HFF-Myc (cell line): ENCODE results near the gene RBM12.
A peak's percentile ranks its signal among the peaks of the same experiment; 100 is the strongest.
"Not testable (repeated sequence)": the region's sequence is repeated elsewhere in the genome, so short reads cannot be mapped to it uniquely, and the experiment has no call there.

Experiments used
- DNase-seq: peaks from one replicate; pipeline ENCODE4 v3.0.0-alpha.2; 2011; ENCODE audit warnings: low read depth; ENCODE audit errors: extremely low read depth
- H3K4me3 ChIP-seq: replicated peaks from 2 replicates; pipeline ENCODE4 v1.5.1; 2011; ENCODE audit warnings: low read depth, mild to moderate bottlenecking, control low read depth, low read length
- TF ChIP-seq, protein P1 (sequence below): IDR thresholded peaks from 2 replicates; pipeline ENCODE4 v1.5.1; 2012; ENCODE audit warnings: mild to moderate bottlenecking, low read depth, low read length, control low read depth; ENCODE audit errors: missing control alignments

Gene RBM12

DNA sequence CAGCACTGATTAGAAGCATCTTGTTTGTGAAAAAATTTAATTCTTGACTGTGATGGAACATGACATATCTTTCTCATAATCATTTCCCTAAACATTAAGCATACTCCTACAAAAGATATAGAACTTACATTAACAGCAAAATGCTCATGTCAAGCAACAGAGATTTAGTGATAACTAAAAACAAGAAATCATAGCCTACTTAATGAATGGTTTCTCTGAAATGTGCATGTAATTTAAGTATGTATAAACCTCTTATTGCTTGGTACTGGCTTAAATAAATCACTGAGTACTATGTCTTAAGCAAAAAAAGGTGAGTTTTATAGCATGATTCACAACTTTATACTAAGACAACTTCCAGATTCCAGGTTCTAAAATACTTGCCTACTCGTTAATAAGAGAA is 43.8 kb upstream of the RBM12 start:
- DNase-seq, result no peak
- H3K4me3 ChIP-seq, result no peak overlapping the region
- TF ChIP-seq, protein P1, sequence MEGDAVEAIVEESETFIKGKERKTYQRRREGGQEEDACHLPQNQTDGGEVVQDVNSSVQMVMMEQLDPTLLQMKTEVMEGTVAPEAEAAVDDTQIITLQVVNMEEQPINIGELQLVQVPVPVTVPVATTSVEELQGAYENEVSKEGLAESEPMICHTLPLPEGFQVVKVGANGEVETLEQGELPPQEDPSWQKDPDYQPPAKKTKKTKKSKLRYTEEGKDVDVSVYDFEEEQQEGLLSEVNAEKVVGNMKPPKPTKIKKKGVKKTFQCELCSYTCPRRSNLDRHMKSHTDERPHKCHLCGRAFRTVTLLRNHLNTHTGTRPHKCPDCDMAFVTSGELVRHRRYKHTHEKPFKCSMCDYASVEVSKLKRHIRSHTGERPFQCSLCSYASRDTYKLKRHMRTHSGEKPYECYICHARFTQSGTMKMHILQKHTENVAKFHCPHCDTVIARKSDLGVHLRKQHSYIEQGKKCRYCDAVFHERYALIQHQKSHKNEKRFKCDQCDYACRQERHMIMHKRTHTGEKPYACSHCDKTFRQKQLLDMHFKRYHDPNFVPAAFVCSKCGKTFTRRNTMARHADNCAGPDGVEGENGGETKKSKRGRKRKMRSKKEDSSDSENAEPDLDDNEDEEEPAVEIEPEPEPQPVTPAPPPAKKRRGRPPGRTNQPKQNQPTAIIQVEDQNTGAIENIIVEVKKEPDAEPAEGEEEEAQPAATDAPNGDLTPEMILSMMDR, result no peak

DNA sequence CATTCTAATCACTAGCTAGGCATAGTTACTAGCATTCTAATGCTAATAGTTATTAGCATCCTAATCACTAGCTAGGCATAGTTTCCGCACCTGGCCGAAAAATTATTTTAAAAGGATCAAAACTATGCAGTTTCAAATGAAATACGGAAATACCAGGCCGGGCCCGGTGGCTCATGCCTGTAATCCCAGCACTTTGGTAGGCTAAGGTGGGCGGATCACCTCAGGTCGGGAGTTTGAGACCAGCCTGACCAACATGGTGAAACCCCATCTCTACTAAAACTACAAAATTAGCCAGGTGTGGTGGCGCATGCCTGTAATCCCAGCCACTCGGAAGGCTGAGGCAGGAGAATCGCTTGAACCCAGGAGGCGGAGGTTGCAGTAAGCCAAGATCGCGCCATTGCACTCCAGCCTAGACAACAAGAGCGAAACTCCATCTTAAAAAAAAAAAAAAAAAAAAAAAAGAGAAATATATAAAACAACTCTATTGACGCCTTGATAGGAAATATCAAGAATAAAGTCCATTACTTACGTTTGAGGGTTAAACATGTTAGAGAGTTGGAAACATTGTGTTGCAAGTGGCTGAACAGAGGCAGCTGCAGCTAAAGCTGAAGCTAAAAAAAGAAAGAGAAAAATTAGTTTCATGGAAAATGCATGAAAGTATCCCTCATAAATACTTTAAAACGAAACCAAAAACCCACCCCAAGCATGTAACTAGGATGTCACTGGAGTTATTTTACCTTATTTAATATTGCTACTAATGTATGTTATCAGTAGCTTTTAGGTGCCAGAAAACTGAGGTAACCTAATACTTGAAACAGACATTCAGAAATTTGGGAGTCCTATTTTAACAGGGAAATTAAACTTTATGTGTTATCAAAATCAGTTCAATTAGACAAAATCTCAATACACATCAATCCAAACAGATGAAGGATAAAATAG is 42.2 kb upstream of the RBM12 start:
- H3K4me3 ChIP-seq, DNase-seq: not testable (repeated sequence)

- H3K4me3 ChIP-seq, DNase-seq: not testable (repeated sequence)
Observed at GRCh38 chr20:35705894-35706293, 41.2 kb upstream of the RBM12 start.

DNA sequence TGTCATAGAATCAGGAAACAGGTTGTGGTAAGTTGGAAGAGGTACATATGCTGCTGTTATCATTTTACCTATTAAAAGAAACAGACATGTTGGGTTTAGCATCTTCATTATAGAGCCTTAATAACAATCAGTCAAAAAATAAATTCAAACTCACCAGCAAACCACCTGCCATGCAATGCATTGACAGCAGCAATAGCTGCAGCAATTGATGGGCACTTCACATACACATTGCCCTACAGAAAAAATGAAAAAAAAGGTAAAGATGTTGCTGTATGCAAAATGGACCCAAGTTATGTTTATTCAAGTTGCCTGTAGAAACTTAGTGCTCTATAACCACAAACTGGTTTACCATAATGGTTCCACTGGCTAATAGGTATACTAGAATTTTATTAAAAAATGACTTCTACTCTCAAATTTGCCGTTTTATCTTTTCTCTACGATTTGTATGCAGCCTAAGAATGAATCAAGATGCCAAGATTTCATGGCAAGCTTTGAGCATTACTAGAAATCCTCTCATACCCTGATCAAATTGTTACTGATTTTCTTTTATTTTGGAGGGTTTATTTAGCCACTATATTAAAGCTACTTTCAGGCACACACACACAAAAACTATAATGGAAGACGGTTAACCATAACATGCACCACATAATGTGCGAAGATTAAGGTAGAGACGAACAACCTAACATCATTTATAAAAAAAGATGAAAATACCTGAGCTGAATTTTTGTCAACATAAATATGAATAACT is 40.0 kb upstream of the RBM12 start:
- DNase-seq, result no peak
- H3K4me3 ChIP-seq, result no peak overlapping the region
- TF ChIP-seq, protein P1, result no peak

GRCh38 chr20:35702824-35703695 is 38.4 kb upstream of the RBM12 start:
- no peak for DNase-seq
- H3K4me3 ChIP-seq, result no peak overlapping the region
- TF ChIP-seq, protein P1, result no peak

- H3K4me3 ChIP-seq, result no peak overlapping the region
- DNase-seq, result peak; percentile 59
- TF ChIP-seq, protein P1, result no peak
Observed at GRCh38 chr20:35702051-35702823, 37.5 kb upstream of the RBM12 start.

DNA sequence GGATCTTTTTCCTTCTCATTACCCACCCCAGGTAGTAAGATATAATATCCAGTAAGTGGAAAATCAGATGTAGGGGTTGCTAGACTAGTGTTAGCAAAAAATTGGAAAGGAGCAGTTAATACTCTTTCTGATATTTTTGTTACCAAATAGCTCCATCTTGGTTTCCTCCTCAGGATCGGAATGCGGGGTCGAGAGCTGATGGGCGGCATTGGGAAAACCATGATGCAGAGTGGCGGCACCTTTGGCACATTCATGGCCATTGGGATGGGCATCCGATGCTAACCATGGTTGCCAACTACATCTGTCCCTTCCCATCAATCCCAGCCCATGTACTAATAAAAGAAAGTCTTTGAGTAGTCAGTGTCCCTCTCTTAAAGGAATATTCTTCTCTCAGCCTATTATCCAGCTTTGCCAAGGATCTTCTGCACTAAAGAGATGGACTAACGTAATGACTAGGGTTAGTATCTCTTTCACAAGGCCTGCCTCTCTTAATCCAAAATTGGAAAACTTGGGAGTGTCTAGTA is 36.0 kb upstream of the RBM12 start:
- H3K4me3 ChIP-seq, result peak overlapping the region; percentile 71
- DNase-seq, result no peak
- TF ChIP-seq, protein P1, result no peak
